Measurements from ENCODE around the gene POLR3A. TPM values are rescaled to one million over a fixed set of nuclear protein-coding genes. Genes with fewer than 3 reads are reported as not detected.

Gene POLR3A
- total and polyA plus RNA-seq, 8 donors, result 14.0 to 19.5 (median 17.6) TPM

GRCh38 chr10:78007172-78007571 is 22.1 kb downstream of the POLR3A start:
- ATAC-seq (no peak), DNase-seq (no peak)
- Histone ChIP-seq H3K36me3 (peaks cover 0 to 99% of the 10 kb centered on the region in 2 donors), H3K27me3 (no peaks in the 10 kb centered on the region), H3K4me1 (no peaks in the 10 kb centered on the region), H3K4me3 (no peak overlapping the region), H3K27ac (no peak overlapping the region), H3K9me3 (no peaks in the 10 kb centered on the region)
- TF ChIP-seq, protein P1, sequence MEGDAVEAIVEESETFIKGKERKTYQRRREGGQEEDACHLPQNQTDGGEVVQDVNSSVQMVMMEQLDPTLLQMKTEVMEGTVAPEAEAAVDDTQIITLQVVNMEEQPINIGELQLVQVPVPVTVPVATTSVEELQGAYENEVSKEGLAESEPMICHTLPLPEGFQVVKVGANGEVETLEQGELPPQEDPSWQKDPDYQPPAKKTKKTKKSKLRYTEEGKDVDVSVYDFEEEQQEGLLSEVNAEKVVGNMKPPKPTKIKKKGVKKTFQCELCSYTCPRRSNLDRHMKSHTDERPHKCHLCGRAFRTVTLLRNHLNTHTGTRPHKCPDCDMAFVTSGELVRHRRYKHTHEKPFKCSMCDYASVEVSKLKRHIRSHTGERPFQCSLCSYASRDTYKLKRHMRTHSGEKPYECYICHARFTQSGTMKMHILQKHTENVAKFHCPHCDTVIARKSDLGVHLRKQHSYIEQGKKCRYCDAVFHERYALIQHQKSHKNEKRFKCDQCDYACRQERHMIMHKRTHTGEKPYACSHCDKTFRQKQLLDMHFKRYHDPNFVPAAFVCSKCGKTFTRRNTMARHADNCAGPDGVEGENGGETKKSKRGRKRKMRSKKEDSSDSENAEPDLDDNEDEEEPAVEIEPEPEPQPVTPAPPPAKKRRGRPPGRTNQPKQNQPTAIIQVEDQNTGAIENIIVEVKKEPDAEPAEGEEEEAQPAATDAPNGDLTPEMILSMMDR (IDR thresholded peaks at IDR 0.05), result no peak
- intact Hi-C loops (cut with DNase I), result loop anchor here in 1 of 2 donors (10.0 kb wide), 1 partner anchor 162 kb away; no protein-coding TSS in a partner anchor

DNA sequence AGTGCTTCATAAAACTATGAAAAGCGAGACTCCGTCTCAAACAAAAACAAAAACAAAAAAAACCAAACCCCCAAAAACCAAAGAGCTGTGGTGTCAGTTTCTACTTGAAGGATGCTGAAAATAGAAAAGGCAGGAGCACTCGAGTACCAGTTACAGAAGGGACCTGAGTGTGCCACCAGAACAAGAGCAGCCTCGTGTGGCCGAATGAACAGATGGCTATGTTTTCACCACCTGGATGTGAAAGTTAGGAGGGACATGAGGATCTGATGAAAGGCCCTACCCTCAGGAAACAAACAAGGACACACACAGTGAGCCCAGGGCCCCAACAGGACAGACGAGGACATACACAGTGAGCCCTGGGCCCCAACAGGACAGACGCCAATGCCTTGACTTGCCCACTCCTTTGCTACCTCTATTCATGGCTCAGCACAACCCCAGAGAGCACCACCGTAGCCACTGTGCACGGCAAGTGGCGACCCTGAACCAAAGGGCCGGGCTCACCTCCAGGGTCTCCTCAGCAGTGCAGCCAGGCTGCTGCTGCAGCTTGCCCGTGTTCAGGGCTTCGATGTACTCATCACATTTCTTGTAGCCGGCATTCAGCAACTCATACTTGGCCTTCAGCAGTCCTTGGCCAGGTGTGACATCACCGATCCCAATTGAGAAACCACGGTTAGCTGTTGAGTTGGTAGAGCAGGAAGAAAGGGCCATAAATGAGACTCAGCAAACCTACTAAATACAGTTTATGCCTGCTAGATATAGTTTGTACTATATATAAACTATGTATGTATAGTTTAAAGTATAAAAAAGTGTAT is 24.9 kb downstream of the POLR3A start:
- Histone ChIP-seq H3K27ac (no peak overlapping the region), H3K36me3 (peaks cover 4 to 99% of the 10 kb centered on the region in 2 donors), H3K4me3 (no peak overlapping the region), H3K9me3 (no peaks in the 10 kb centered on the region), H3K4me1 (no peaks in the 10 kb centered on the region), H3K27me3 (no peaks in the 10 kb centered on the region)
- intact Hi-C loops (cut with DNase I), result loop anchor here in 1 of 2 donors (10.0 kb wide), 1 partner anchor 160 kb away; no protein-coding TSS in a partner anchor
- TF ChIP-seq, protein P1 (IDR thresholded peaks at IDR 0.05), result no peak
- DNase-seq (no peak), ATAC-seq (no peak)

DNA sequence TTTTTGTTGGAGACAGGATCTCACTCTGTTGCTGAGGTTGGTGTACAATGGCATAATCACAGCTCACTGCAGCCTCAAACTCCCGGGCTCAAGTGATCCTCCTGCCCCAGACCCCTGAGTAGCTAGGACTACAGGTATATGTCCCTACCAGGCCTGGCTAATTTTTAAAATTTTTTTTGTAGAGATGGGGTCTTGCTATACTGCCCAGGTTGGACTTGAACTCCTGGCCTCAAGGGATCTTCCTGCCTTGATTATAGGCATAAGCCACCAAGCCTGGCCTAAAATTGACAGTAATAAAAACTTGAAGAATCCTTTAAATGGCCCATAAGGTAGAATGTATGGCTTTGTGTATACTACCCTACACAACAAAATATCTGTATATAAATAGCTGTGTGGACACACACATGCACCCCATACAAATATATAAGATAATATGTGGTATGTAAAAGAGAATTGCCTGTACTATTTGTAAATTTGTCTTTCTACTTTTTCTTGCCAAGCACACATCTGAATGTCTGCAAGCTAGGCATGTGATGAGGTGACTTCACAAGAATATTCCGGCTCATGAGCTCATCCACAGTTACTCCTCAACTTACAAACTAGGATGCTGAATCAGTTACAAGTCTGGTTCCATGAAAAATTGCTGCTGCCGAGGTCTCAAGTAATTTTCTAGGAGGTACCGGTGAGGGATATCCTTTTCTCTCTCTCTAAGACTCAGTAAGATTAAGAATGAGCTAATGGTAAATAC is 26.6 kb downstream of the POLR3A start:
- no peaks in the 10 kb centered on the region for H3K4me1 ChIP-seq
- intact Hi-C loops (cut with DNase I), result loop anchor here in 1 of 2 donors (10.0 kb wide), 1 partner anchor 158 kb away; no protein-coding TSS in a partner anchor
- H3K36me3 ChIP-seq, result peaks cover 4 to 94% of the 10 kb centered on the region in 2 donors

GRCh38 chr10:78000956-78001472 is 28.3 kb downstream of the POLR3A start:
- no peak overlapping the region for H3K27ac ChIP-seq
- no peaks in the 10 kb centered on the region for H3K4me1 ChIP-seq
- ATAC-seq (no peak), DNase-seq (no peak)
- H3K4me3 ChIP-seq, result no peak overlapping the region
- no peaks in the 10 kb centered on the region for H3K9me3 ChIP-seq
- intact Hi-C loops (cut with DNase I), result loop anchor here in 1 of 2 donors (10.0 kb wide), 1 partner anchor 156 kb away; no protein-coding TSS in a partner anchor
- H3K36me3 ChIP-seq, result peaks cover 4 to 77% of the 10 kb centered on the region in 2 donors
- no peaks in the 10 kb centered on the region for H3K27me3 ChIP-seq
- TF ChIP-seq, protein P1 (IDR thresholded peaks at IDR 0.05), result no peak

More for the DNA sequence above, 26.6 kb downstream of the POLR3A start:
- no peak overlapping the region for H3K4me3 ChIP-seq
- no peak for ATAC-seq
- H3K27ac ChIP-seq, result no peak overlapping the region
- TF ChIP-seq, protein P1 (IDR thresholded peaks at IDR 0.05), result no peak
- no peak for DNase-seq
- no peaks in the 10 kb centered on the region for H3K27me3 ChIP-seq
- H3K9me3 ChIP-seq, result no peaks in the 10 kb centered on the region
